Liver (tissue), 3 donors: Measurements from ENCODE around the gene ADAMTS2.

Experiments
- CTCF ChIP-seq: fragments of 150-350 bp; IDR thresholded peaks from 2 replicates; pipeline ENCODE4 v1.5.1; 2017; ENCODE audit warnings: improper control_type of control experiment, low read depth, low read length; ENCODE audit not compliant: missing input control
- GABPA ChIP-seq, 2 donors: IDR thresholded peaks in 1 of 2; conservative IDR thresholded peaks in 1 of 2; 2 replicates each; pipeline ENCODE4 v1.6.1; 2016; ENCODE audit warnings: antibody characterized with exemption in 2 of 2, mild to moderate bottlenecking in 1 of 2, moderate library complexity in 1 of 2
- HNF4G ChIP-seq: IDR thresholded peaks from 2 replicates; pipeline ENCODE4 v1.6.1; 2016; ENCODE audit warnings: antibody characterized with exemption
- RAD21 ChIP-seq, 2 donors: IDR thresholded peaks; 2 replicates each; pipeline ENCODE4 v1.6.1; 2016; ENCODE audit warnings: antibody characterized with exemption in 2 of 2, mild to moderate bottlenecking in 2 of 2
- REST ChIP-seq: IDR thresholded peaks from 2 replicates; pipeline ENCODE4 v1.6.1; 2016; ENCODE audit warnings: antibody characterized with exemption, mild to moderate bottlenecking
- TAF1 ChIP-seq: conservative IDR thresholded peaks from 2 replicates; pipeline ENCODE4 v1.6.1; 2016; ENCODE audit warnings: antibody characterized with exemption, mild to moderate bottlenecking
- donor health status: healthy.
- donor health status: healthy.

GRCh38 chr5:179119415-179120170 lies 225.7 kb downstream of the ADAMTS2 start:
- TF ChIP-seq REST (no peak), RAD21 (IDR thresholded peaks at IDR 0.05) (no peak), GABPA (IDR thresholded peaks at IDR 0.05 in 1 of 2, conservative IDR thresholded peaks at IDR 0.05 in 1 of 2) (no peak), TAF1 (no peak), CTCF (no peak), HNF4G (no peak)
